SK-MEL-5 (cell line): ENCODE measurements around the gene SHISA6. TPM values are rescaled to one million over a fixed set of nuclear protein-coding genes. Genes with fewer than 3 reads are reported as not detected.
"Not testable (repeated sequence)": the region's sequence is repeated elsewhere in the genome, so short reads cannot be mapped to it uniquely, and the experiment has no call there.

Experiments used
- DNase-seq: peaks from one replicate; pipeline ENCODE4 v3.0.0-alpha.2; 2016; ENCODE audit warnings: low read depth, low spot score
- in situ Hi-C: cut with HindIII; loops from 2 replicates; pipeline ENCODE4 v1.10.0; 2016; ENCODE audit warnings: low sequenced_read_pairs, high pct_unique_total_duplicates, low pct_unique_long_range_greater_than_20kb
- total RNA-seq: library from RNA; depleted of rRNA; stranded (reverse); fragments of >200 nt; shearing (Covaris generic); gene quantifications from 2 replicates; pipeline ENCODE4 v1.2.3, GENCODE V29; 2014

Gene SHISA6
- total RNA-seq, 1 experiment from 2014 or later, result not detected

DNA sequence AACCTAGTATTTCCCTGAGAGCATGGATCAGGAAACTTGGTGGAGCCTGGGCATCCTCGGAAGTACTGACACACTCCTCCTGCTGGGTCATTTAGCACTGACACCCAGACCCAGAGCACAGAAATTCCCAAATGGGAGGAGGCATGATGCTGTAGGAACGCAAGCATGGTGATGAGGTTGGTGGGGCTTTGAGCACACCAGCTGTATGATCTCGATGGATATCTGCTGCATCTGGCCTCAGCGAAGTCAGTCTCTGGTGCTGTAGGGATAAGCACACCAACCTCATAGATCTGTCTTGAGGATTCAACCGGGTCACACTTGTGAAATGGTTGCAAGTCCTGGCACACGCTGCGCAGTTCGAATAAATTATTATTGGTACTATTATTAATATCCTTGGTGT lies 52.5 kb downstream of the SHISA6 start:
- no peak for DNase-seq
- in situ Hi-C loops, result no loop called here

DNA sequence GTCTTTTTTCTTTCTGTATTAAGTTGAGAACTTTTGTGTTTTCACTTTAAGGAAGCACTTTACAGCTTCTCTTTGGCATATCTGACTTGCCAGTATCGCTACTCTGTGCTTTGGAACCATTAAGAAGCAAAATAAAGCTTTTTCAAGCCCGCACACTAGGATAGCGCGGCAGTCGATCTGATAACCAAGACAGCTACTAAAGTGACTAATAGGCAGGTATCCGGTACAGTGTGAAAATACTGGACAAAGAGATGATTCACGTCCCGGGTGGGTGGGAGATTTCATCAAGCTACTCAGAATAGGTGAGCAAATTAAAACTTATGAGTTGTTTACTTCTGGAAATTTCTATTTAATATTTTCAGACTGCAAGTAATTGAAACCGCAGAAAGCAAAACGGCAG lies 53.8 kb downstream of the SHISA6 start:
- in situ Hi-C loops, result no loop called here
- DNase-seq, result no peak

DNA sequence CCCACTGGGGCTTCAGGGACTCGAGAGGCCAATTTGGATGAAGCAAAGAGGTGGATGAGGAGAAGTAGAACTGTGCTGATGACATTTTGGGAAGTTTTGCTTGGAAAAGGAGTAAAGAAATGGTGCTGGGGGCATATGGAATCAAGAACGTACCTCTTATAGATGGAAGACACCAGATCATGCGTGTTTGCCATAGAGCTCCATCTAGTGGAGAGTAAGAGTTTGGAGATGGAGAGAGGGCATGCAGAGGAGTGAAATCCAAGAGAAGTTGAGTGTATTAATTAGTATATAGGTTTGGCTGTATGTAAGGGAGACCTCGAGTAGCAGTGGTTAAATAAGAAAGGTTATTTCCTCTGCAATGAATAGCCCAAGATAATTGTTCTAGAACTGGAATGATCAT lies 56.0 kb downstream of the SHISA6 start:
- in situ Hi-C loops, result no loop called here
- DNase-seq, result peak; percentile 23

- in situ Hi-C loops, result no loop called here
- no peak for DNase-seq
Observed at GRCh38 chr17:11298401-11298800, 57.4 kb downstream of the SHISA6 start.

DNA sequence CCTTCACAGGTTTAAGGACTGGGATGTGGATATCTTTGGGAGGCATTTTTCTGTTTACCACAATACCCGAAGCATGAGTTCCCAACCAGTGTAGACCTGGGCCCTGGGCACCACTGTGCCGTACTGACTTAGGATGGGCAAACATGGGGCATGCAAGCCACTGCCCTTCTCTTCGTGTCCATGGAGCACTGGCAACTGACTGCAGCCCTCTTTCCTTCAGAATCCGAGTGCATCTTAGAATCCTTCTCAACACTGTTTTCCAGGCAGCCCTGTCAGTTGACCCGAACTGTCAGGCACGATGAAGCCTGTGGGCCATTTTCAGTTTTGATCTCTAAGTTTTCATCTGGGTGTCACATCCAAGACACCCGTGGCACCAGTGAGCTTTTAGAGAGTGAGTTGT lies 59.2 kb downstream of the SHISA6 start:
- in situ Hi-C loops, result no loop called here
- no peak for DNase-seq

- in situ Hi-C loops, result no loop called here
- no peak for DNase-seq
Observed at GRCh38 chr17:11300738-11301137, 59.7 kb downstream of the SHISA6 start.

DNA sequence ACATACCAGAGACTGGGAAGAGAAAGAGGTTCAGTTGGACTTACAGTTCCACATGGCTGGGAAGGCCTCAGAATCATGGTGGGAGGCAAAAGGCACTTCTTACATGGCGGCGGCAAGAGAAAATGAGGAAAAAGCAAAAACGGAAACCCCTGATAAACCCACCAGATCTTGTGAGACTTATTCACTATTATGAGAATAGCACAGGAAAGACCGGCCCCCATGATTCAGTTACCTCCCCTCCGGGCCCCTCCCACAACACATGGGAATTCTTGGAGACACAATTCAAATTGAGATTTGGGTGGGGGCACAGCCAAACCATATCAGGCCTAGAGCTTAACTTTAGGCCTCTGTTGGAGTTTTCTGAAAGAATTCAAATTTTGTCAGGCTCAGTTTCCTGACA lies 60.9 kb downstream of the SHISA6 start:
- DNase-seq, in situ Hi-C loops: not testable (repeated sequence)

DNA sequence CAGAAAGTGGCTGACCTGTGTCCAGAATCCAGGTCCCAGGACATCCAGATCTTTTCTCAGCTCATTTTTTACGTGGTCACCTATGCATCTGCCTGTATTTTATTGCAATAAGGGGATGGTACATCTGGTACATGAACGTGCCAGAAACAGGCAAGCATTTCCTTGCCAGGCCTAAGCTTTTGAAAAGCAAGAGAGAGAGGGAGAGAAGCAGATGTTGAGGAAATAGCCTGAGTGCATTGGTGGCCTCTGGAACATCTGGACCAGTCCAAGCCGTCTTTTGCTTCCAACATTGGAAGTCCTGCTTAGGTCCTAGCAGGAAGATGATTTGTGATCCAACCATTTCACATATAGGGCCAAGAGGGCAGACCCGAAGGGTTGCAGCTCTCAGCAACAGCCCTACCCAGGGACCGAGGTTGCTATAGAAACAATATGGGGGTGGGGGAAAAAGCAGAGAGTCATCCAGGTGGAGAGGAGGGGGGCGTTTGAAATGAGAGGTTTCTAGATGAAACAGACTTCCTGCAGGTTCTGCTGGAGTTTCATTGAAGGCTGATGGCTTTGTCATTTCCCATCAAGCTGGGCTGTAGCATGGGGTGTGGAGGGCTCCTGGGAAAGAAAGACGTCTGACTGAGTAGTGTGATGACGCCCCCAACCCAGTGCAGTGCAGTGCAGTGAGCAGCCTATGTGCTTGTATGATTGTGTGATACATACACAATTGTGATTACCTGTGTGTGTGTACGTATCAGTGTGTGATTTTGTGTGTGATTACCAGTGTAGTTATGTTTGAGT lies 61.6 kb downstream of the SHISA6 start:
- in situ Hi-C loops, result no loop called here

DNA sequence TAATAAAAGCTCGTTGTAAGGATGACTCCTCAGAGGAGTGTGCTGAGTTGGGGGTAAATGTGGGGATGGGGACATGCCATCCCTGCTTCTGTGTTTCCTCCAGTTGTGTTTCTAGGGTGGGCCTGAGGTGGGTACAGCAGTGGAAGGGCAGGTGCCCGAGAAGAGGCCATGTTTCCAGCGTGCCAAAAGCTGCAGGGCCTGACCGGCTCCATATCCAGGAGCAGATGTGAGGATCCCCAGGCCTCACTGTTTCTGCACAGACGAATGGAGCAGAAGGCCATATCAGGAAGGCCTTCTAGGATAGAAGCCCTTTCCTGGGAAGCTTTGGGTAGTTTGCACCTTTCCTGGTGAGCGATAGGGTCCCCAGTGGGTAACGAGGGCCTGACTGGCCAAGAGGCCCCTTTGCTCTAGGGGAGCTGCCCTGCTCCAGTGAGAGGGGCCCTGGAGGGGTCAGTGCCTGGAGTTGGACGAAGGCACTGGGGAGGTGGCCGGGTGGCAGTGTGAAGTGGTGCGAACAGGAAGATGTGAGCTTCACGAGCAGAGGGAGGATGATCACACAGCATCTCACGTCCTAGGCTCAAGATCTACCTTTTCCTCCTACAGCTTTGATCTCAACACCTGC lies 62.9 kb downstream of the SHISA6 start:
- DNase-seq, result no peak
- in situ Hi-C loops, result no loop called here

More for the DNA sequence above, 61.6 kb downstream of the SHISA6 start:
- no peak for DNase-seq

- no peak for DNase-seq
- in situ Hi-C loops, result no loop called here
Observed at GRCh38 chr17:11304568-11304967, 63.6 kb downstream of the SHISA6 start.

- no peak for DNase-seq
- in situ Hi-C loops, result no loop called here
Observed at GRCh38 chr17:11305524-11305923, 64.5 kb downstream of the SHISA6 start.

DNA sequence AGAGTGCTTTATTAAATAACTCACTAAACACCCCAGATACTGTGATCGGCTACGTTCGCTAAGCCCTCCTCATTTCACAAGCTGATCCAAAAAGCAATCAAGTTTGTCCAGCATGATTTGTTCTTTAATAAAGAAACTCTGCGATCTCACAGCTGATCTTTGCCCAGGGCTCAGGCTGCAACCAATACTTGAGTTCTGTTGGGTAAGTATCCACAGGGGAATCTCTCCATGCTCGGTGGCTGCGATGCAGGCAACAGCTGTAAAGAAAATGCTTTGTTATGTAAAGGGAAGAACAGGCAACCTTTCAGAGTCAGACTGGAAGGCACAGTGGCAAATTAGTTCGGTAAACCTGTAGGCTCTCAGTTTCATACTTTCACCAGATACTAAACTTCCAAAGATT lies 67.5 kb downstream of the SHISA6 start:
- in situ Hi-C loops, result no loop called here
- no peak for DNase-seq

- in situ Hi-C loops, result no loop called here
- DNase-seq, result no peak
Observed at GRCh38 chr17:11309033-11309432, 68.0 kb downstream of the SHISA6 start.

GRCh38 chr17:11309850-11310249 lies 68.8 kb downstream of the SHISA6 start:
- DNase-seq, result no peak
- in situ Hi-C loops, result no loop called here

- in situ Hi-C loops, DNase-seq: not testable (repeated sequence)
Observed at GRCh38 chr17:11316451-11316850, 75.4 kb downstream of the SHISA6 start.

GRCh38 chr17:11318207-11318606 lies 77.2 kb downstream of the SHISA6 start:
- in situ Hi-C loops, result no loop called here
- no peak for DNase-seq

DNA sequence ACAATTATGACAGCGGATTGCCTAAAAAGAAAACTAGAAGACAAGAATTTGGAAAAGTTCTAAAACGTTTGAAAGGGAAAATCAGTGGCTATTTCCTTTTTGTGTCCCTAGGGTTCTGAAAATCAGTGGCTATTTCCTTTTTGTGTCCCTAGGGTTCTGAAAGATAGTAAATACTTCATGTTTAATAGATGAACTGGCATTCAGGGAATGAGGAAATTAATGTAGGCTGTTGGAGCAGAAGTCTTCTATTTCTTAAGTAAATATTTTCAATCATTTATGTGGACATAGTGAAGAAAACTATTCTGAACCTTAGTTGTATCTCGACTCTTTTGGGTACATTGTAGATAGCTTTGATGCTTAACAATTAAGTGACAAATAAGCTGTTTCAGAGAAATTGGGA lies 78.9 kb downstream of the SHISA6 start:
- in situ Hi-C loops, result no loop called here

DNA sequence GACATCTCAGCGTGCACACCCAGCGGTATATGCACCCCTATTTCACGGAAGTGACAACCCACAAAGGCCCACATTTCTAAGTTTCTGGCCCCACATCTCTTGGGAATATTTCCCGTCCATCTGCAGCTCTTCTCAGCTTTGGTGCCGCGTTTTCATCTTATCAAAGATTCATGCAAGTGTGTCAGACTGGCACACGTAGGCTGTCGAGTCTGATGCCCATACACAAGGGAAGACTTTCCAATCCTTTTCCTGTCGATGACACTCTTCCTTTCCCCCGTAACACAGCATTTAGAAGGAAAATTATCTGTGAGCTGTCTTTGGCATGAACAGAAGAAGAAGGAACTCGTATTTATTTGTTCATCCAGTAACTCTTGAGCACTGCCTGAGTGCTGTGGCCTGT lies 83.0 kb downstream of the SHISA6 start:
- in situ Hi-C loops, result no loop called here
- DNase-seq, result no peak

More for the DNA sequence above, 78.9 kb downstream of the SHISA6 start:
- no peak for DNase-seq

- DNase-seq, result no peak
- in situ Hi-C loops, result no loop called here
Observed at GRCh38 chr17:11324846-11325420, 83.9 kb downstream of the SHISA6 start.
